Neural cell (in vitro differentiated cells): ENCODE measurements around the gene ARHGAP25.

Source experiments
- CTCF ChIP-seq: fragments of 450-650 bp; IDR thresholded peaks from 2 replicates; pipeline ENCODE4 v1.5.1; 2014; ENCODE audit warnings: antibody characterized with exemption, mild to moderate bottlenecking, moderate library complexity; ENCODE audit not compliant: poor library complexity, severe bottlenecking
- EP300 ChIP-seq: fragments of 450-650 bp; conservative IDR thresholded peaks from 2 replicates; pipeline ENCODE4 v1.6.1; 2014; ENCODE audit warnings: antibody characterized with exemption, mild to moderate bottlenecking, moderate library complexity; ENCODE audit not compliant: poor library complexity, severe bottlenecking
- EZH2 ChIP-seq: fragments of 200-600, 300-800 bp; shearing (Covaris generic), sonication (generic); IDR thresholded peaks from 2 replicates; pipeline ENCODE4 v1.6.1; 2014; ENCODE audit warnings: antibody characterized with exemption, low read length, borderline replicate concordance, mild to moderate bottlenecking; ENCODE audit not compliant: insufficient read depth, poor library complexity, severe bottlenecking
- MXI1 ChIP-seq: fragments of 450-650 bp; conservative IDR thresholded peaks from 2 replicates; pipeline ENCODE4 v1.6.1; 2014; ENCODE audit warnings: antibody characterized with exemption, mild to moderate bottlenecking; ENCODE audit not compliant: poor library complexity, severe bottlenecking
- POLR2AphosphoS5 ChIP-seq: IDR thresholded peaks from 2 replicates; pipeline ENCODE4 v1.6.1; 2012
- RAD21 ChIP-seq: fragments of 450-650 bp; conservative IDR thresholded peaks from 2 replicates; pipeline ENCODE4 v1.6.1; 2014; ENCODE audit warnings: antibody characterized with exemption, mild to moderate bottlenecking, moderate library complexity
- REST ChIP-seq: IDR thresholded peaks from 2 replicates; pipeline ENCODE4 v1.6.1; 2012; ENCODE audit warnings: borderline replicate concordance
- SMC3 ChIP-seq: fragments of 450-650 bp; conservative IDR thresholded peaks from 2 replicates; pipeline ENCODE4 v1.6.1; 2014; ENCODE audit warnings: antibody characterized with exemption, mild to moderate bottlenecking, moderate library complexity; ENCODE audit not compliant: poor library complexity
- TAF1 ChIP-seq: IDR thresholded peaks from 2 replicates; pipeline ENCODE4 v1.6.1; 2012; ENCODE audit warnings: low read depth

- TF ChIP-seq MXI1 = no peak
- TF ChIP-seq CTCF = no peak
- TF ChIP-seq POLR2AphosphoS5 = no peak
- no peak for TF ChIP-seq EP300
- no peak for TF ChIP-seq REST
- no peak for TF ChIP-seq EZH2
- TF ChIP-seq SMC3 = no peak
- TF ChIP-seq RAD21 = no peak
- TF ChIP-seq TAF1 = no peak
Measured at GRCh38 chr2:68774569-68775271, 40.1 kb downstream of the ARHGAP25 start.
